HCT116 (cell line): Measurements from ENCODE around the gene PDCD1LG2. TPM values are rescaled to one million over a fixed set of nuclear protein-coding genes. Genes with fewer than 3 reads are reported as not detected.

Source experiments
- ATAC-seq: fragments of 200-7000 bp; cut with Tn5 transposase; 2 replicates; pipeline ENCODE4 v1.9.1; 2020; ENCODE audit warnings: mild to moderate bottlenecking, moderate library complexity
- BruUV-seq: library from RNA; stranded (reverse); fragments of 400-500 nt; replicated peaks from 2 replicates; lab custom pipeline; 2021; lab: Mats Ljungman, UMichigan
- CTCF ChIA-PET: fragments of 300-600 bp; sonication (Branson Sonifier 250); formaldehyde crosslinking; loops from one replicate; lab custom pipeline; 2021; ENCODE audit warnings: antibody characterized with exemption; lab: Charles Lee
- POLR2A ChIA-PET: fragments of 300-600, 350-600 bp; sonication (Branson Sonifier 250); formaldehyde crosslinking; loops from one replicate; lab custom pipeline; 2021; ENCODE audit warnings: antibody characterized with exemption; lab: Charles Lee
- RAD21 ChIA-PET, 2 experiments: fragments of 300-600 bp; sonication (Branson Sonifier 250); formaldehyde crosslinking; loops; one replicate each; lab custom pipeline; 2023; ENCODE audit warnings: low total read pairs in 2 of 2; ENCODE audit not compliant: uncharacterized antibody in 2 of 2, unreplicated experiment in 2 of 2, low non-redundant PET in 1 of 2; lab: Charles Lee
- DNase-seq: peaks from one replicate; pipeline ENCODE4 v3.0.0-alpha.2; 2010; ENCODE audit warnings: low read depth, low spot score
- H2AFZ ChIP-seq: fragments of 200-600 bp; shearing (Covaris generic), sonication (generic); 2 replicates; pipeline ENCODE4 v1.6.1; 2017; ENCODE audit warnings: low read depth, mixed run types, mixed read lengths, antibody characterized with exemption, low read length; ENCODE audit not compliant: poor library complexity, severe bottlenecking
- H3K27ac ChIP-seq: 2 replicates; pipeline ENCODE4 v1.5.1; 2012; ENCODE audit warnings: low read depth, low read length
- H3K27me3 ChIP-seq: fragments of 200-600 bp; sonication (generic); 2 replicates; pipeline ENCODE4 v1.6.1; 2016; ENCODE audit warnings: mixed run types, low read length, mixed read lengths; ENCODE audit not compliant: insufficient read depth
- H3K36me3 ChIP-seq, 2 experiments: fragments of 200-500 bp in 1 of 2; fragments of 200-600 bp in 1 of 2; sonication (Bioruptor generic) in 1 of 2; sonication (generic) in 1 of 2; 2 replicates each; pipeline versions ENCODE4 v1.5.1 to v1.6.1; 2014 to 2016; ENCODE audit warnings: low read length in 2 of 2, inconsistent platforms in 1 of 2, mixed read lengths in 1 of 2, mixed run types in 1 of 2; ENCODE audit not compliant: insufficient read depth in 2 of 2, control insufficient read depth in 1 of 2
- H3K4me1 ChIP-seq, 2 experiments: fragments of 200-600 bp in 1 of 2; sonication (generic) in 1 of 2; 2 replicates each; pipeline versions ENCODE4 v1.5.1 to v1.6.1; 2012 to 2017; ENCODE audit warnings: low read length in 2 of 2, inconsistent platforms in 1 of 2, mild to moderate bottlenecking in 1 of 2, mixed read lengths in 1 of 2, mixed run types in 1 of 2, moderate library complexity in 1 of 2; ENCODE audit not compliant: insufficient read depth in 2 of 2, control insufficient read depth in 1 of 2
- H3K4me2 ChIP-seq: fragments of 200-600 bp; sonication (generic); 2 replicates; pipeline ENCODE4 v1.6.1; 2017; ENCODE audit warnings: mixed run types, low read length, mixed read lengths
- H3K4me3 ChIP-seq, 2 experiments: fragments of 200-600 bp in 1 of 2; sonication (generic) in 1 of 2; replicated peaks in 1 of 2; 2 replicates each; pipeline ENCODE4 v1.5.1; 2011 to 2016; ENCODE audit warnings: low read length in 2 of 2, control low read depth in 1 of 2, low read depth in 1 of 2, mild to moderate bottlenecking in 1 of 2, mixed read lengths in 1 of 2, mixed run types in 1 of 2
- H3K79me2 ChIP-seq: fragments of 200-600 bp; sonication (generic); 2 replicates; pipeline ENCODE4 v1.6.1; 2017; ENCODE audit warnings: mild to moderate bottlenecking, mixed run types, low read length, moderate library complexity, mixed read lengths; ENCODE audit not compliant: insufficient read depth
- H3K9ac ChIP-seq: fragments of 200-600 bp; sonication (generic); 2 replicates; pipeline ENCODE4 v1.6.1; 2016; ENCODE audit warnings: low read length, mixed read lengths
- H3K9me2 ChIP-seq: fragments of 200-600 bp; sonication (generic), shearing (Covaris generic); 2 replicates; pipeline ENCODE4 v1.6.1; 2017; ENCODE audit warnings: mixed run types, mild to moderate bottlenecking, moderate library complexity; ENCODE audit not compliant: insufficient read depth
- H3K9me3 ChIP-seq, 2 experiments: fragments of 200-500 bp in 1 of 2; fragments of 200-600 bp in 1 of 2; sonication (Bioruptor generic) in 1 of 2; sonication (generic) in 1 of 2; 2 replicates each; pipeline ENCODE4 v1.6.1; 2014 to 2017; ENCODE audit warnings: low read length in 2 of 2, mixed read lengths in 2 of 2, inconsistent platforms in 1 of 2, low read depth in 1 of 2, mild to moderate bottlenecking in 1 of 2, mixed run types in 1 of 2, moderate library complexity in 1 of 2; ENCODE audit not compliant: control insufficient read depth in 1 of 2, insufficient read depth in 1 of 2
- H4K20me1 ChIP-seq: fragments of 200-600 bp; sonication (generic), shearing (Covaris generic); 2 replicates; pipeline ENCODE4 v1.6.1; 2017; ENCODE audit warnings: mixed run types, mild to moderate bottlenecking, moderate library complexity; ENCODE audit not compliant: insufficient read depth
- ATF3 ChIP-seq: IDR thresholded peaks from 2 replicates; pipeline ENCODE4 v1.6.1; 2012
- CBX3 ChIP-seq: IDR thresholded peaks from 2 replicates; pipeline ENCODE4 v1.6.1; 2012; ENCODE audit warnings: low read depth
- CEBPB ChIP-seq: IDR thresholded peaks from 2 replicates; pipeline ENCODE4 v1.6.1; 2012; ENCODE audit warnings: low read depth
- CTCF ChIP-seq, 3 experiments: fragments of 200-600 bp in 1 of 3; sonication (generic) in 1 of 3; IDR thresholded peaks in 2 of 3; conservative IDR thresholded peaks in 1 of 3; 2 replicates each; pipeline ENCODE4 v1.5.1; 2012 to 2017; ENCODE audit warnings: low read depth in 2 of 3, low read length in 2 of 3, antibody characterized with exemption in 1 of 3, borderline replicate concordance in 1 of 3, control low read depth in 1 of 3, mild to moderate bottlenecking in 1 of 3, mixed read lengths in 1 of 3, mixed run types in 1 of 3, moderate library complexity in 1 of 3; ENCODE audit not compliant: insufficient read depth in 1 of 3
- EGR1 ChIP-seq: IDR thresholded peaks from 2 replicates; pipeline ENCODE4 v1.6.1; 2012; ENCODE audit warnings: low read depth
- EZH2 ChIP-seq: fragments of 200-600 bp; sonication (generic); IDR thresholded peaks from 2 replicates; pipeline ENCODE4 v1.6.1; 2017; ENCODE audit warnings: antibody characterized with exemption, mixed run types
- POLR2AphosphoS5 ChIP-seq: IDR thresholded peaks from 2 replicates; pipeline ENCODE4 v1.6.1; 2011; ENCODE audit warnings: mild to moderate bottlenecking, low read depth, low read length, moderate library complexity
- SRF ChIP-seq: IDR thresholded peaks from 2 replicates; pipeline ENCODE4 v1.6.1; 2012; ENCODE audit warnings: low read depth
- TCF7L2 ChIP-seq: IDR thresholded peaks from 2 replicates; pipeline ENCODE4 v1.7.0; 2011; ENCODE audit warnings: borderline replicate concordance, inconsistent platforms; ENCODE audit not compliant: insufficient read depth, insufficient read length; ENCODE audit errors: extremely low read depth
- ZBTB33 ChIP-seq: IDR thresholded peaks from 2 replicates; pipeline ENCODE4 v1.6.1; 2011; ENCODE audit warnings: mild to moderate bottlenecking, low read length, moderate library complexity; ENCODE audit not compliant: insufficient replicate concordance; ENCODE audit errors: extremely low read depth
- intact Hi-C: fragments of 100-400 bp; cut with micrococcal nuclease; formaldehyde crosslinking; loops from 2 replicates; pipeline ENCODE4 v1.10.0; 2022
- total RNA-seq: library from RNA; stranded (reverse); gene quantifications from one replicate; pipeline ENCODE4 v1.2.1, GENCODE V29; 2021; ENCODE audit not compliant: unreplicated experiment

Gene PDCD1LG2
- total RNA-seq, 1 experiment from 2014 or later: not detected

- Histone ChIP-seq H3K9me3 (no peaks in the 10 kb centered on the region), H3K27me3 (no peaks in the 10 kb centered on the region), H3K27ac (no peak overlapping the region), H3K36me3 (no peaks in the 10 kb centered on the region), H2AFZ (no peak overlapping the region), H3K79me2 (no peaks in the 10 kb centered on the region), H3K9ac (no peak overlapping the region), H3K4me2 (no peak overlapping the region), H3K4me1 (no peaks in the 10 kb centered on the region), H4K20me1 (no peaks in the 10 kb centered on the region), H3K4me3 (no peak overlapping the region), H3K9me2 (no peaks in the 10 kb centered on the region)
- TF ChIP-seq SRF: no peak
- no peak for TF ChIP-seq POLR2AphosphoS5
- no peak for TF ChIP-seq EGR1
- TF ChIP-seq CTCF (IDR thresholded peaks at IDR 0.05 in 2 of 3, conservative IDR thresholded peaks at IDR 0.05 in 1 of 3; ENCODE audit: borderline replicate concordance in 1 of 3, insufficient read depth in 1 of 3, low read depth in 2 of 3, low read length in 2 of 3): no peak
- TF ChIP-seq EZH2: no peak
- TF ChIP-seq ZBTB33: no peak
- TF ChIP-seq CBX3: no peak
- TF ChIP-seq ATF3: no peak
- no peak for TF ChIP-seq TCF7L2
- no peak for TF ChIP-seq CEBPB
- DNase-seq (no peak), ATAC-seq (no peak)
- POLR2A ChIA-PET: no interaction called here
- RAD21 ChIA-PET: no interaction called here
- no TSS peak for BruUV-seq
- intact Hi-C loops: no loop called here
- CTCF ChIA-PET: no interaction called here
These were observed 59.1 kb downstream of the PDCD1LG2 start for GRCh38 chr9:5569409-5569808.
